WTC11 (cell line): Measurements from ENCODE around the gene DNAH14.

ENCODE experiments used
- CTCF ChIP-seq: fragments of 200-600 bp; IDR thresholded peaks from 2 replicates; pipeline ENCODE4 v1.8.0; 2022; ENCODE audit warnings: antibody characterized with exemption
- E2F1 ChIP-seq: sonication (generic); formaldehyde crosslinking; IDR thresholded peaks from 2 replicates; pipeline ENCODE4 v1.8.0; 2022; ENCODE audit warnings: mild to moderate bottlenecking, missing genetic modification reagents
- ELF4 ChIP-seq: sonication (generic); formaldehyde crosslinking; IDR thresholded peaks from 2 replicates; pipeline ENCODE4 v1.8.1; 2022; ENCODE audit warnings: low read depth, mild to moderate bottlenecking, moderate library complexity, missing genetic modification reagents
- FOXP4 ChIP-seq: sonication (generic); formaldehyde crosslinking; IDR thresholded peaks from 2 replicates; pipeline ENCODE4 v1.8.0; 2022; ENCODE audit warnings: mild to moderate bottlenecking, missing genetic modification reagents
- GTF2I ChIP-seq: fragments of 250-450 bp; sonication (Bioruptor Pico); conservative IDR thresholded peaks from 2 replicates; pipeline ENCODE4 v1.4.0; 2021; ENCODE audit warnings: mild to moderate bottlenecking
- MXD4 ChIP-seq: fragments of 250-450 bp; sonication (Bioruptor Pico); IDR thresholded peaks from 2 replicates; pipeline ENCODE4 v1.8.0; 2021; ENCODE audit warnings: mild to moderate bottlenecking, moderate library complexity, borderline replicate concordance
- TEAD1 ChIP-seq: sonication (generic); formaldehyde crosslinking; IDR thresholded peaks from 2 replicates; pipeline ENCODE4 v1.8.0; 2022; ENCODE audit warnings: mild to moderate bottlenecking, missing genetic modification reagents
- TP53 ChIP-seq: sonication (generic); formaldehyde crosslinking; IDR thresholded peaks from 2 replicates; pipeline ENCODE4 v1.8.1; 2023; ENCODE audit warnings: mild to moderate bottlenecking, missing genetic modification reagents
- USF2 ChIP-seq: sonication (generic); formaldehyde crosslinking; IDR thresholded peaks from 2 replicates; pipeline ENCODE4 v1.8.1; 2023; ENCODE audit warnings: mild to moderate bottlenecking, missing genetic modification reagents, moderate library complexity
- ZBTB43 ChIP-seq: sonication (generic); formaldehyde crosslinking; IDR thresholded peaks from 2 replicates; pipeline ENCODE4 v1.8.1; 2023; ENCODE audit warnings: mild to moderate bottlenecking, missing genetic modification reagents
- ZNF219 ChIP-seq: sonication (generic); formaldehyde crosslinking; IDR thresholded peaks from 2 replicates; pipeline ENCODE4 v1.8.0; 2023; ENCODE audit warnings: missing genetic modification reagents, mild to moderate bottlenecking, borderline replicate concordance
- TF ChIP-seq, protein P1 (sequence below): sonication (generic); formaldehyde crosslinking; IDR thresholded peaks from 2 replicates; pipeline ENCODE4 v1.8.0; 2023; ENCODE audit warnings: missing genetic modification reagents
- TF ChIP-seq, protein P2 (sequence below): sonication (generic); formaldehyde crosslinking; conservative IDR thresholded peaks from 2 replicates; pipeline ENCODE4 v1.8.1; 2022; ENCODE audit warnings: mild to moderate bottlenecking, missing genetic modification reagents

GRCh38 chr1:224998185-224998584 lies 68.7 kb downstream of the DNAH14 start:
- TF ChIP-seq ZBTB43 (CRISPR knock-in tag) (no peak), CTCF (no peak), FOXP4 (CRISPR knock-in tag) (no peak), TP53 (CRISPR knock-in tag) (no peak), ZNF219 (CRISPR knock-in tag) (no peak), TEAD1 (CRISPR knock-in tag) (no peak), E2F1 (CRISPR knock-in tag) (no peak), USF2 (CRISPR knock-in tag) (no peak), GTF2I (CRISPR knock-in tag) (no peak), ELF4 (CRISPR knock-in tag) (no peak), MXD4 (CRISPR knock-in tag) (no peak)
- TF ChIP-seq, protein P1, sequence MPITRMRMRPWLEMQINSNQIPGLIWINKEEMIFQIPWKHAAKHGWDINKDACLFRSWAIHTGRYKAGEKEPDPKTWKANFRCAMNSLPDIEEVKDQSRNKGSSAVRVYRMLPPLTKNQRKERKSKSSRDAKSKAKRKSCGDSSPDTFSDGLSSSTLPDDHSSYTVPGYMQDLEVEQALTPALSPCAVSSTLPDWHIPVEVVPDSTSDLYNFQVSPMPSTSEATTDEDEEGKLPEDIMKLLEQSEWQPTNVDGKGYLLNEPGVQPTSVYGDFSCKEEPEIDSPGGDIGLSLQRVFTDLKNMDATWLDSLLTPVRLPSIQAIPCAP (CRISPR knock-in tag): no peak
- TF ChIP-seq, protein P2, sequence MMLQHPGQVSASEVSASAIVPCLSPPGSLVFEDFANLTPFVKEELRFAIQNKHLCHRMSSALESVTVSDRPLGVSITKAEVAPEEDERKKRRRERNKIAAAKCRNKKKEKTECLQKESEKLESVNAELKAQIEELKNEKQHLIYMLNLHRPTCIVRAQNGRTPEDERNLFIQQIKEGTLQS (CRISPR knock-in tag): no peak
